ENCODE data around the gene MYOG. TPM values are rescaled to one million over a fixed set of nuclear protein-coding genes. Genes with fewer than 3 reads are reported as not detected.

MYOG gene
- total RNA-seq, 1 experiment from 2014 or later, result not detected

- Mint-ChIP-seq H3K27ac (peak overlapping the region in 1 of 3 experiments; percentile 89; a peak in 2 of 7 replicates), H3K27me3 (ENCODE audit: low read depth) (peaks cover 2% of the 10 kb centered on the region), H3K9me3 (no peaks in the 10 kb centered on the region), H3K4me1 (peaks cover 19 to 30% of the 10 kb centered on the region in 2 experiments), H3K36me3 (ENCODE audit: insufficient read depth in 1 of 3, low read depth in 3 of 3) (peaks cover 1 to 34% (median 6%) of the 10 kb centered on the region in 3 experiments; a peak in 6 of 7 replicates), H3K4me3 (no peak overlapping the region; a peak in 1 of 5 replicates)
- H2BK20ac ChIP-seq (ENCODE audit: low read depth, low read length, poor library complexity, severe bottlenecking), result no peak overlapping the region
- no peak overlapping the region for H3K4me2 ChIP-seq (ENCODE audit: insufficient read depth, insufficient read length, low read length)
- H3K18ac ChIP-seq (ENCODE audit: insufficient read length, low read depth, low read length), result no peak overlapping the region
- H3K56ac ChIP-seq (ENCODE audit: insufficient read length, low read depth, low read length), result no peak overlapping the region
- H2BK5ac ChIP-seq (ENCODE audit: insufficient read length, low read length), result no peak overlapping the region
- H3K9ac ChIP-seq (ENCODE audit: extremely low read depth, insufficient read length, low read length), result no peak overlapping the region
- no peaks in the 10 kb centered on the region for H4K20me1 ChIP-seq (ENCODE audit: control insufficient read depth, insufficient read depth, insufficient read length)
- H3K4ac ChIP-seq (ENCODE audit: low read depth, low read length), result no peak overlapping the region
- H2BK15ac ChIP-seq (ENCODE audit: low read depth, low read length), result no peak overlapping the region
- no peak for TF ChIP-seq CTCF (conservative IDR thresholded peaks at IDR 0.05)
- H4K91ac ChIP-seq (ENCODE audit: insufficient read length, low read depth, low read length), result no peak overlapping the region
- H2BK12ac ChIP-seq (ENCODE audit: insufficient read length, low read depth, low read length), result no peak overlapping the region
- H3T11ph ChIP-seq (ENCODE audit: low read length), result no peak overlapping the region
- H3K4me1 ChIP-seq (ENCODE audit: insufficient read depth, low read length), result no peaks in the 10 kb centered on the region
- H3K23ac ChIP-seq (ENCODE audit: insufficient read length, low read depth, low read length), result no peak overlapping the region
- no peaks in the 10 kb centered on the region for H3K27me3 ChIP-seq (ENCODE audit: insufficient read depth, low read length)
- no peak overlapping the region for H4K8ac ChIP-seq (replicated peaks; ENCODE audit: insufficient read length, low read depth, low read length)
- no peaks in the 10 kb centered on the region for H3K79me1 ChIP-seq (ENCODE audit: insufficient read depth, low read depth, low read length, poor library complexity, severe bottlenecking)
- no peaks in the 10 kb centered on the region for H3K9me3 ChIP-seq (ENCODE audit: control insufficient read depth, low read depth, low read length)
- no peak overlapping the region for H3K27ac ChIP-seq (ENCODE audit: insufficient read length, low read depth, low read length)
- no peak overlapping the region for H2AK5ac ChIP-seq (ENCODE audit: insufficient read length, low read length)
- H4K5ac ChIP-seq (ENCODE audit: insufficient read length, low read depth, low read length), result no peak overlapping the region
- DNase-seq, result no peak
- no peaks in the 10 kb centered on the region for H3K23me2 ChIP-seq (ENCODE audit: insufficient read length, low read depth, low read length, poor library complexity, severe bottlenecking)
- WGBS (ENCODE audit: extremely low coverage, insufficient read length, low lambda C conversion rate), result no CpG with 5 or more reads among the region's 3 CpGs
- H2AFZ ChIP-seq (ENCODE audit: low read length), result no peak overlapping the region
- H2BK120ac ChIP-seq (ENCODE audit: low read depth, low read length, poor library complexity, severe bottlenecking), result no peak overlapping the region
- H3K79me2 ChIP-seq (ENCODE audit: insufficient read depth, low read length), result no peaks in the 10 kb centered on the region
- no peak overlapping the region for H3K14ac ChIP-seq (ENCODE audit: insufficient read depth, low read length)
Measured at GRCh38 chr1:203041351-203041932, 44.4 kb downstream of the MYOG start.
